ENCODE results near the gene BEGAIN.

The BEGAIN gene

GRCh38 chr14:100609331-100609870 is 22.2 kb upstream of the BEGAIN start:
- TF ChIP-seq POLR2A (IDR thresholded peaks at IDR 0.05; ENCODE audit: low read length) = no peak
- no peak for TF ChIP-seq GATA1 (IDR thresholded peaks at IDR 0.05; ENCODE audit: low read depth, low read length)
- no peak for DNase-seq

GRCh38 chr14:100608586-100609330 is 21.5 kb upstream of the BEGAIN start:
- TF ChIP-seq POLR2A (IDR thresholded peaks at IDR 0.05; ENCODE audit: low read length) (no peak), GATA1 (IDR thresholded peaks at IDR 0.05; ENCODE audit: low read depth, low read length) (no peak)
- DNase-seq = no peak

GRCh38 chr14:100608064-100608463 is 20.8 kb upstream of the BEGAIN start:
- DNase-seq = no peak
- TF ChIP-seq POLR2A (IDR thresholded peaks at IDR 0.05; ENCODE audit: low read length) = no peak
- no peak for TF ChIP-seq GATA1 (IDR thresholded peaks at IDR 0.05; ENCODE audit: low read depth, low read length)

- no peak for DNase-seq
- TF ChIP-seq POLR2A (IDR thresholded peaks at IDR 0.05; ENCODE audit: low read length) = no peak
These were observed 20.4 kb upstream of the BEGAIN start for GRCh38 chr14:100607611-100607956.

- no peak for DNase-seq
- TF ChIP-seq POLR2A (IDR thresholded peaks at IDR 0.05; ENCODE audit: low read length) = no peak
- TF ChIP-seq GATA1 (IDR thresholded peaks at IDR 0.05; ENCODE audit: low read depth, low read length) = no peak
These were observed 19.7 kb upstream of the BEGAIN start for GRCh38 chr14:100606687-100607610.

- DNase-seq = no peak
- TF ChIP-seq GATA1 (IDR thresholded peaks at IDR 0.05; ENCODE audit: low read depth, low read length) (no peak), POLR2A (IDR thresholded peaks at IDR 0.05; ENCODE audit: low read length) (no peak)
These were observed 18.8 kb upstream of the BEGAIN start for GRCh38 chr14:100605706-100606686.

- no peak for TF ChIP-seq POLR2A (IDR thresholded peaks at IDR 0.05; ENCODE audit: low read length)
- no peak for TF ChIP-seq GATA1 (IDR thresholded peaks at IDR 0.05; ENCODE audit: low read depth, low read length)
- no peak for DNase-seq
These were observed 18.0 kb upstream of the BEGAIN start for GRCh38 chr14:100605230-100605629.

GRCh38 chr14:100604709-100605108 is 17.5 kb upstream of the BEGAIN start:
- no peak for TF ChIP-seq POLR2A (IDR thresholded peaks at IDR 0.05; ENCODE audit: low read length)
- no peak for TF ChIP-seq GATA1 (IDR thresholded peaks at IDR 0.05; ENCODE audit: low read depth, low read length)
- no peak for DNase-seq

- no peak for DNase-seq
These were observed 16.9 kb upstream of the BEGAIN start for GRCh38 chr14:100604121-100604501.

GRCh38 chr14:100603341-100604120 is 16.3 kb upstream of the BEGAIN start:
- TF ChIP-seq POLR2A (IDR thresholded peaks at IDR 0.05; ENCODE audit: low read length) = no peak
- TF ChIP-seq GATA1 (IDR thresholded peaks at IDR 0.05; ENCODE audit: low read depth, low read length) = no peak
- DNase-seq = no peak

More at GRCh38 chr14:100604121-100604501, 16.9 kb upstream of the BEGAIN start:
- TF ChIP-seq GATA1 (IDR thresholded peaks at IDR 0.05; ENCODE audit: low read depth, low read length) (no peak), POLR2A (IDR thresholded peaks at IDR 0.05; ENCODE audit: low read length) (no peak)

- no peak for TF ChIP-seq POLR2A (IDR thresholded peaks at IDR 0.05; ENCODE audit: low read length)
- TF ChIP-seq GATA1 (IDR thresholded peaks at IDR 0.05; ENCODE audit: low read depth, low read length) = no peak
- no peak for DNase-seq
These were observed 15.5 kb upstream of the BEGAIN start for GRCh38 chr14:100602621-100603230.

- DNase-seq = no peak
- TF ChIP-seq POLR2A (IDR thresholded peaks at IDR 0.05; ENCODE audit: low read length) (no peak), GATA1 (IDR thresholded peaks at IDR 0.05; ENCODE audit: low read depth, low read length) (no peak)
These were observed 14.7 kb upstream of the BEGAIN start for GRCh38 chr14:100601914-100602313.
